HepG2 (cell line): ENCODE results near the gene GPAT3. TPM values are rescaled to one million over a fixed set of nuclear protein-coding genes. Genes with fewer than 3 reads are reported as not detected.

Experiments
- ATAC-seq: fragments of 200-7000 bp; cut with Tn5 transposase; 3 replicates; pipeline ENCODE4 v1.9.1; 2020; ENCODE audit warnings: mild to moderate bottlenecking, moderate library complexity
- BruUV-seq: library from RNA; stranded (reverse); fragments of 400-500 nt; replicated peaks from 2 replicates; lab custom pipeline; 2021; lab: Mats Ljungman, UMichigan
- CTCF ChIA-PET: fragments of 300-600 bp; formaldehyde crosslinking; extraction: SDS; loops from one replicate; lab custom pipeline; 2021; ENCODE audit warnings: low total read pairs, inconsistent platforms, low intra/inter-chr PET ratio; lab: Yijun Ruan, JAX
- POLR2A ChIA-PET: fragments of 350-600 bp; sonication (Branson Sonifier 250); formaldehyde crosslinking; loops from one replicate; lab custom pipeline; 2020; ENCODE audit warnings: antibody characterized with exemption, inconsistent platforms; lab: Yijun Ruan, JAX
- DNase-seq: peaks from one replicate; pipeline ENCODE4 v3.0.0-alpha.2; 2015; ENCODE audit warnings: low spot score
- FAIRE-seq: peaks from 3 replicates; lab custom pipeline; 2011; peaks lifted over from hg19 to GRCh38; lab: Jason Lieb, UNC
- H2AFZ ChIP-seq: one replicate; pipeline ENCODE4 v1.6.1; 2011; ENCODE audit warnings: low read length, inconsistent platforms
- H3K27ac ChIP-seq: fragments of 300-600 bp; 3 replicates; pipeline ENCODE4 v1.8.0; 2011; ENCODE audit warnings: mixed run types, mild to moderate bottlenecking, mixed read lengths, low read length, inconsistent platforms; ENCODE audit not compliant: insufficient read depth; ENCODE audit errors: extremely low read length
- H3K27me3 ChIP-seq, 2 experiments: fragments of 200-600 bp in 1 of 2; 2 replicates in 1 of 2; 3 replicates in 1 of 2; pipeline versions ENCODE4 v1.6.0 to v1.8.0; 2011; ENCODE audit warnings: low read length in 2 of 2, mild to moderate bottlenecking in 2 of 2, moderate library complexity in 2 of 2, inconsistent platforms in 1 of 2; ENCODE audit not compliant: insufficient read depth in 2 of 2, control insufficient read depth in 1 of 2
- H3K36me3 ChIP-seq, 2 experiments: fragments of 200-600 bp in 1 of 2; replicated peaks in 1 of 2; 2 replicates in 1 of 2; 3 replicates in 1 of 2; pipeline versions ENCODE4 v1.5.1 to v1.8.0; 2011; ENCODE audit warnings: low read length in 2 of 2, inconsistent platforms in 1 of 2; ENCODE audit not compliant: insufficient read depth in 2 of 2, control insufficient read depth in 1 of 2
- H3K4me1 ChIP-seq: 2 replicates; pipeline ENCODE4 v1.5.1; 2012; ENCODE audit warnings: low read length, inconsistent platforms; ENCODE audit not compliant: insufficient read depth
- H3K4me2 ChIP-seq: 2 replicates; pipeline ENCODE4 v1.6.0; 2011; ENCODE audit warnings: low read depth, low read length, inconsistent platforms
- H3K4me3 ChIP-seq, 3 experiments: fragments of 200-600 bp in 1 of 3; sonication (generic), shearing (Covaris generic) in 1 of 3; replicated peaks in 1 of 3; 2 replicates each; pipeline ENCODE4 v1.5.1; 2011 to 2016; ENCODE audit warnings: low read length in 3 of 3, inconsistent platforms in 2 of 3, low read depth in 2 of 3, mild to moderate bottlenecking in 2 of 3, control low read depth in 1 of 3, mixed read lengths in 1 of 3; ENCODE audit not compliant: insufficient read depth in 1 of 3
- H3K79me2 ChIP-seq: one replicate; pipeline ENCODE4 v1.6.1; 2011; ENCODE audit warnings: low read length, inconsistent platforms; ENCODE audit not compliant: insufficient read depth
- H3K9ac ChIP-seq: 2 replicates; pipeline ENCODE4 v1.6.0; 2011; ENCODE audit warnings: mild to moderate bottlenecking, low read depth, low read length, inconsistent platforms; ENCODE audit not compliant: insufficient read depth
- H3K9me3 ChIP-seq: 2 replicates; pipeline ENCODE4 v1.5.1; 2012; ENCODE audit warnings: mild to moderate bottlenecking, low read length
- H4K20me1 ChIP-seq: 2 replicates; pipeline ENCODE4 v1.6.0; 2011; ENCODE audit warnings: inconsistent platforms, mild to moderate bottlenecking, low read length, moderate library complexity; ENCODE audit not compliant: insufficient read depth
- CTCF ChIP-seq: sonication (generic); formaldehyde crosslinking; IDR thresholded peaks from 2 replicates; pipeline ENCODE4 v1.5.0; 2020; ENCODE audit warnings: mild to moderate bottlenecking, missing genetic modification reagents, moderate library complexity
- NFAT5 ChIP-seq: sonication (generic); formaldehyde crosslinking; IDR thresholded peaks from 2 replicates; pipeline ENCODE4 v1.4.0; 2020; ENCODE audit warnings: missing genetic modification reagents
- SMC3 ChIP-seq: IDR thresholded peaks from 2 replicates; pipeline ENCODE4 v1.6.1; 2011; ENCODE audit warnings: low read length, improper control_type of control experiment
- STAG1 ChIP-seq: sonication (generic); formaldehyde crosslinking; IDR thresholded peaks from 2 replicates; pipeline ENCODE4 v1.4.0; 2020; ENCODE audit warnings: missing genetic modification reagents
- WGBS: methylation state at CpG from one replicate; pipeline ENCODE4 v1.1.6; 2017; ENCODE audit warnings: low lambda C conversion rate; 5-methylcytosine and 5-hydroxymethylcytosine counted together
- in situ Hi-C: cut with HindIII; loops from 2 replicates; pipeline ENCODE4 v1.10.0; 2017; ENCODE audit warnings: low pct_unique_long_range_greater_than_20kb; ENCODE audit not compliant: extremely low pct_ligation_motif_present
- intact Hi-C: fragments of 100-400 bp; cut with micrococcal nuclease; formaldehyde crosslinking; loops from one replicate; pipeline ENCODE4 v1.10.0; 2022; ENCODE audit not compliant: unreplicated experiment
- polyA plus RNA-seq, 8 experiments: library from polyadenylated mRNA; depleted of rRNA in 3 of 8; stranded (reverse) in 7 of 8; unstranded in 1 of 8; fragments of >200 nt; fragmentation: Illumina TruSeq in 4 of 8; extraction: Trizol in 4 of 8; gene quantifications; 2 replicates each; pipeline versions ENCODE4 v1.2.1 to v1.2.3, GENCODE V29; 2011 to 2016; ENCODE audit warnings: low read depth in 4 of 8, missing spikeins in 1 of 8, mixed read lengths in 1 of 8; ENCODE audit not compliant: insufficient read depth in 1 of 8
- total RNA-seq, 5 experiments: library from RNA; depleted of rRNA; stranded (reverse); fragments of >200 nt; fragmentation: Illumina TruSeq; extraction: Trizol; gene quantifications; 2 replicates each; pipeline ENCODE4 v1.2.3, GENCODE V29; 2016; ENCODE audit warnings: low read depth in 1 of 5

GPAT3 gene
- total and polyA plus RNA-seq, 2 of the 13 experiments (the other 11 are each of a cell fraction or from before 2014, with no cell fraction given), result 2.4 to 2.6 TPM

- in situ Hi-C loops, result no loop called here
- ChIA-PET CTCF (interaction anchor here (1.1 kb wide), 1 partner anchor 73 kb away, joined by 3 read pairs; no protein-coding TSS in a partner anchor), POLR2A (no interaction called here)
- Histone ChIP-seq H3K9me3 (no peaks in the 10 kb centered on the region), H3K79me2 (no peaks in the 10 kb centered on the region), H2AFZ (no peak overlapping the region), H3K27me3 (no peaks in the 10 kb centered on the region; a peak in 1 of 5 replicates), H3K4me2 (no peak overlapping the region), H3K4me1 (peaks cover 7% of the 10 kb centered on the region)
- peak; percentile 15 for FAIRE-seq
- peak; percentile 64 for ATAC-seq
- BruUV-seq, result no TSS peak
- peak; percentile 52 for TF ChIP-seq CTCF (CRISPR knock-in tag)
- TF ChIP-seq SMC3, result peak; percentile 37; the same call in 1 of the 2 replicates
- TF ChIP-seq STAG1, result peak; percentile 53
- TF ChIP-seq NFAT5 (CRISPR knock-in tag), result no peak
- TF ChIP-seq, all 625 proteins: peak for 3
- H3K27ac ChIP-seq, result no peak overlapping the region
- intact Hi-C loops, result loop anchor here (1.0 kb wide), 1 partner anchor 73 kb away; no protein-coding TSS in a partner anchor
- H3K36me3 ChIP-seq, result no peaks in the 10 kb centered on the region
- no peaks in the 10 kb centered on the region for H4K20me1 ChIP-seq
- no peak overlapping the region for H3K9ac ChIP-seq
- no peak overlapping the region for H3K4me3 ChIP-seq
- 73% methylated on average over 7 of the region's 7 CpGs for WGBS
- no peak for DNase-seq
Observed at GRCh38 chr4:83582289-83582785, 46.4 kb downstream of the GPAT3 start.
